Measurements from ENCODE around the gene CFP.
"Not testable (repeated sequence)": the region's sequence is repeated elsewhere in the genome, so short reads cannot be mapped to it uniquely, and the experiment has no call there.

Gene CFP

GRCh38 chrX:47637546-47638195, 7.9 kb upstream of the CFP start:
- no peak for DNase-seq

GRCh38 chrX:47634871-47635575, 5.3 kb upstream of the CFP start:
- no peak for DNase-seq

GRCh38 chrX:47633689-47634590, 4.2 kb upstream of the CFP start:
- no peak for DNase-seq

- no peak for DNase-seq
These were observed 2.9 kb upstream of the CFP start for GRCh38 chrX:47632666-47633065.

GRCh38 chrX:47631676-47632075, 1.9 kb upstream of the CFP start:
- DNase-seq = no peak

GRCh38 chrX:47628982-47629381, 748 bp downstream of the CFP start:
- no peak for DNase-seq

- no peak for DNase-seq
These were observed 4.4 kb downstream of the CFP start for GRCh38 chrX:47625365-47625764.

- DNase-seq = peak; percentile 72 to 77
These were observed 6.1 kb downstream of the CFP start for GRCh38 chrX:47623540-47624027.

GRCh38 chrX:47621851-47622250, 7.9 kb downstream of the CFP start:
- no peak for DNase-seq

GRCh38 chrX:47620303-47620685, 9.4 kb downstream of the CFP start:
- DNase-seq = no peak

- peak; percentile 42 to 54 for DNase-seq
These were observed 10.0 kb downstream of the CFP start, which contains the start of gene SYN1 for GRCh38 chrX:47619486-47620302. SYN1 (minus strand) TSS chrX:47619857; CDS start chrX:47619728, 129 bp downstream.

GRCh38 chrX:47618923-47619485, 10.7 kb downstream of the CFP start:
- DNase-seq = no peak

- no peak for DNase-seq
These were observed 15.1 kb downstream of the CFP start for GRCh38 chrX:47614618-47615017.

- DNase-seq = no peak
These were observed 16.6 kb downstream of the CFP start for GRCh38 chrX:47613082-47613481.

- DNase-seq = no peak
These were observed 17.3 kb downstream of the CFP start for GRCh38 chrX:47612418-47612817.

- DNase-seq = no peak
These were observed 17.8 kb downstream of the CFP start for GRCh38 chrX:47611926-47612325.

- DNase-seq = no peak
These were observed 18.2 kb downstream of the CFP start for GRCh38 chrX:47611489-47611888.

- no peak for DNase-seq
These were observed 19.2 kb downstream of the CFP start for GRCh38 chrX:47610511-47610910.

- no peak for DNase-seq
These were observed 21.5 kb downstream of the CFP start for GRCh38 chrX:47608130-47608810.

- no peak for DNase-seq
These were observed 22.6 kb downstream of the CFP start for GRCh38 chrX:47607091-47607490.

GRCh38 chrX:47605024-47605423, 24.7 kb downstream of the CFP start:
- peak; percentile 39 to 44 for DNase-seq

- DNase-seq = not testable (repeated sequence)
These were observed 26.6 kb downstream of the CFP start for GRCh38 chrX:47603125-47603524.

Measured in Kasumi-1 (cell line).